CD14-positive monocyte (primary cell): Measurements from ENCODE around the gene SMIM13. TPM values are rescaled to one million over a fixed set of nuclear protein-coding genes. Genes with fewer than 3 reads are reported as not detected.

Experiments
- DNase-seq, 3 donors: peaks; one replicate each; pipeline ENCODE4 v3.0.0-alpha.2; 2011 to 2022
- H2AFZ ChIP-seq: 2 replicates; pipeline ENCODE4 v1.6.0; 2012; ENCODE audit warnings: mild to moderate bottlenecking, low read depth, low read length, inconsistent platforms; ENCODE audit not compliant: insufficient read depth, poor library complexity, severe bottlenecking
- H3K27ac ChIP-seq, 2 donors: 1 replicate in 1 of 2; 2 replicates in 1 of 2; pipeline ENCODE4 v1.5.1; 2012 to 2013; ENCODE audit warnings: low read length in 2 of 2, control low read depth in 1 of 2, inconsistent platforms in 1 of 2, low read depth in 1 of 2, mild to moderate bottlenecking in 1 of 2
- H3K27me3 ChIP-seq, 2 donors: one replicate each; pipeline versions ENCODE4 v1.6.0 to v1.6.1; 2011 to 2013; ENCODE audit warnings: low read length in 2 of 2; ENCODE audit not compliant: control insufficient read depth in 2 of 2, insufficient read depth in 2 of 2
- H3K36me3 ChIP-seq, 2 donors: replicated peaks in 1 of 2; 1 replicate in 1 of 2; 2 replicates in 1 of 2; pipeline versions ENCODE4 v1.5.1 to v1.6.1; 2012 to 2013; ENCODE audit warnings: low read length in 2 of 2, control low read depth in 1 of 2, inconsistent platforms in 1 of 2, mild to moderate bottlenecking in 1 of 2; ENCODE audit not compliant: insufficient read depth in 2 of 2, control insufficient read depth in 1 of 2
- H3K4me1 ChIP-seq, 2 donors: 1 replicate in 1 of 2; 2 replicates in 1 of 2; pipeline versions ENCODE4 v1.5.1 to v1.6.1; 2012 to 2013; ENCODE audit warnings: low read length in 2 of 2, control low read depth in 1 of 2, inconsistent platforms in 1 of 2, mild to moderate bottlenecking in 1 of 2, moderate library complexity in 1 of 2; ENCODE audit not compliant: insufficient read depth in 2 of 2, control insufficient read depth in 1 of 2
- H3K4me2 ChIP-seq: replicated peaks from 2 replicates; pipeline ENCODE3; 2012; ENCODE audit warnings: low read length, moderate library complexity, mild to moderate bottlenecking; ENCODE audit not compliant: poor library complexity, severe bottlenecking; ENCODE audit errors: extremely low read depth
- H3K4me3 ChIP-seq, 3 experiments: fragments of 200-600 bp in 1 of 3; sonication (generic) in 1 of 3; replicated peaks in 1 of 3; 1 replicate in 2 of 3; 2 replicates in 1 of 3; pipeline ENCODE4 v1.5.1; 2011 to 2013; ENCODE audit warnings: low read length in 3 of 3, mild to moderate bottlenecking in 3 of 3, control low read depth in 2 of 3, low read depth in 2 of 3, inconsistent platforms in 1 of 3, moderate library complexity in 1 of 3
- H3K79me2 ChIP-seq: 2 replicates; pipeline ENCODE4 v1.6.0; 2012; ENCODE audit warnings: mild to moderate bottlenecking, control low read depth, inconsistent platforms, low read length, moderate library complexity; ENCODE audit not compliant: insufficient read depth
- H3K9ac ChIP-seq: 2 replicates; pipeline ENCODE4 v1.6.0; 2017; ENCODE audit warnings: low read length, mild to moderate bottlenecking; ENCODE audit not compliant: insufficient read depth, poor library complexity, severe bottlenecking
- H3K9me3 ChIP-seq, 2 donors: replicated peaks in 1 of 2; 1 replicate in 1 of 2; 2 replicates in 1 of 2; pipeline versions ENCODE4 v1.5.1 to v1.6.1; 2012 to 2013; ENCODE audit warnings: low read length in 2 of 2, control low read depth in 1 of 2; ENCODE audit not compliant: control insufficient read depth in 1 of 2, insufficient read depth in 1 of 2
- H4K20me1 ChIP-seq: 2 replicates; pipeline ENCODE4 v1.6.0; 2012; ENCODE audit warnings: mild to moderate bottlenecking, low read length, control low read depth, moderate library complexity; ENCODE audit not compliant: insufficient read depth
- H3K27ac Mint-ChIP-seq, 7 donors: one replicate each; pipeline ENCODE4 v1.8.0; 2020; ENCODE audit warnings: mild to moderate bottlenecking in 7 of 7, mixed read lengths in 7 of 7, moderate library complexity in 6 of 7, inconsistent platforms in 2 of 7
- H3K27me3 Mint-ChIP-seq, 3 donors: one replicate each; pipeline ENCODE4 v1.8.0; 2021 to 2022; ENCODE audit warnings: low read depth in 3 of 3, mild to moderate bottlenecking in 3 of 3, mixed read lengths in 3 of 3, moderate library complexity in 3 of 3, inconsistent platforms in 1 of 3
- H3K36me3 Mint-ChIP-seq, 2 donors: one replicate each; pipeline ENCODE4 v1.8.0; 2020; ENCODE audit warnings: mixed read lengths in 2 of 2, inconsistent platforms in 1 of 2, mild to moderate bottlenecking in 1 of 2
- H3K4me1 Mint-ChIP-seq: one replicate; pipeline ENCODE4 v1.8.0; 2020; ENCODE audit warnings: mild to moderate bottlenecking, mixed read lengths
- H3K4me3 Mint-ChIP-seq, 2 donors: one replicate each; pipeline ENCODE4 v1.8.0; 2020; ENCODE audit warnings: mild to moderate bottlenecking in 2 of 2, mixed read lengths in 2 of 2, moderate library complexity in 1 of 2
- H3K9me3 Mint-ChIP-seq, 7 donors: one replicate each; pipeline ENCODE4 v1.8.0; 2020 to 2022; ENCODE audit warnings: mixed read lengths in 7 of 7, mild to moderate bottlenecking in 6 of 7, moderate library complexity in 6 of 7, inconsistent platforms in 2 of 7
- WGBS: methylation state at CpG from one replicate; pipeline ENCODE4 v1.1.5; 2013; ENCODE audit warnings: missing lambda C conversion rate; ENCODE audit not compliant: insufficient coverage; 5-methylcytosine and 5-hydroxymethylcytosine counted together
- intact Hi-C, 2 donors: fragments of 100-400 bp; cut with micrococcal nuclease; formaldehyde crosslinking; loops; one replicate each; pipeline versions ENCODE4 v1.15.0 to v1.15.1; 2023
- polyA plus RNA-seq, 3 donors: library from polyadenylated mRNA; depleted of rRNA in 1 of 3; unstranded in 2 of 3; stranded (reverse) in 1 of 3; fragments of 300-500 nt in 2 of 3; fragments of >200 nt in 1 of 3; fragmentation: Illumina TruSeq in 2 of 3; gene quantifications; 1 replicate in 2 of 3; 2 replicates in 1 of 3; pipeline ENCODE4 v1.2.3, GENCODE V29; 2012 to 2021
- TF ChIP-seq, protein P1 (sequence below): fragments of 200-600 bp; IDR thresholded peaks from one replicate; pipeline ENCODE4 v1.8.0; 2022; ENCODE audit warnings: antibody characterized with exemption, mild to moderate bottlenecking

Gene SMIM13
- polyA plus RNA-seq, 3 donors = 1.4 to 3.4 (median 2.4) TPM

DNA sequence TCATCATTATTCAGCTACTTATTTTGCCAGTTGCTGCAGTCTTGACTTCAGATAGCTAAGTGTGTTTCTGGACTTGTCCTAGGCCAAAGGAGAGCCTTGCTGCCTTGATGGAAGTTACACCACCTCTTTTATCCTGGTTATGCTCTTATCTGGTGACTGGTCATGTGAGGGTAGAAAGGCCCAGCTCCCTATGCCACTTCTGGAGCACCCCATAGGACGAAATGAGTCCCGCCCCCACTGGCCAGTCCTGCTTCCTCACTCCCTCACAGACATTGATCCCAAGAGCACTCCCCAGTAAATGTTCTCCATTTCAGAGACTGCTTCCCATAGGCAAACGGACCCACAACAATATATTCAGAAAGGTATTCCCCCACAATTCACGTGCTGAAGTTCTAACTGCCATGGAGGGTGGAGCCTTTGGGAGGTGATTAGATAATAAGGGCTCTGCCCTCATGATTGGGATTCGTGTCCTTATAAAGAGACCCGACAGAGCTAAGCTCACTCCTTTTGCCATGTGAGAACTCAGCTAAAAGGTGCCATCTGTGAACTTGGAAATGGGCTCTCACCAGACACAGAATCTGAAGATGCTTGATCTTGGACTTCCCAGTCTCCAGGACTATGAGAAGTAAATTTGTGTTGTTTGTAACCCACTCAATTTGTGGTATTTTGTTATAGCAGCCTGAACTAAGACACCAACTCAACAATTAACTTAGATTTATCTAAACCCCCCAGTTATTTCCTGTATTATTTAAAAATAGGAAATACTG, 28.0 kb upstream of the SMIM13 start:
- no peak overlapping the region for H3K27ac ChIP-seq
- no peaks in the 10 kb centered on the region for H3K4me1 ChIP-seq
- WGBS = 90% methylated on average over 4 of the region's 6 CpGs
- H3K27me3 ChIP-seq = peaks cover 0 to 2% of the 10 kb centered on the region in 2 donors
- peaks cover 0 to 1% (median 0%) of the 10 kb centered on the region in 7 donors for H3K9me3 Mint-ChIP-seq
- H4K20me1 ChIP-seq = no peaks in the 10 kb centered on the region
- no peak overlapping the region for H3K4me3 Mint-ChIP-seq
- no peaks in the 10 kb centered on the region for H3K79me2 ChIP-seq
- no peaks in the 10 kb centered on the region for H3K4me1 Mint-ChIP-seq
- H2AFZ ChIP-seq = no peak overlapping the region
- H3K36me3 Mint-ChIP-seq = no peaks in the 10 kb centered on the region
- H3K4me2 ChIP-seq = no peak overlapping the region
- no peaks in the 10 kb centered on the region for H3K36me3 ChIP-seq
- no peak overlapping the region for H3K9ac ChIP-seq
- no peak overlapping the region for H3K27ac Mint-ChIP-seq
- H3K4me3 ChIP-seq = no peak overlapping the region
- peaks cover 1 to 6% (median 2%) of the 10 kb centered on the region in 3 donors for H3K27me3 Mint-ChIP-seq
- intact Hi-C loops = no loop called here
- H3K9me3 ChIP-seq = no peaks in the 10 kb centered on the region
- no peak for DNase-seq
- TF ChIP-seq, protein P1, sequence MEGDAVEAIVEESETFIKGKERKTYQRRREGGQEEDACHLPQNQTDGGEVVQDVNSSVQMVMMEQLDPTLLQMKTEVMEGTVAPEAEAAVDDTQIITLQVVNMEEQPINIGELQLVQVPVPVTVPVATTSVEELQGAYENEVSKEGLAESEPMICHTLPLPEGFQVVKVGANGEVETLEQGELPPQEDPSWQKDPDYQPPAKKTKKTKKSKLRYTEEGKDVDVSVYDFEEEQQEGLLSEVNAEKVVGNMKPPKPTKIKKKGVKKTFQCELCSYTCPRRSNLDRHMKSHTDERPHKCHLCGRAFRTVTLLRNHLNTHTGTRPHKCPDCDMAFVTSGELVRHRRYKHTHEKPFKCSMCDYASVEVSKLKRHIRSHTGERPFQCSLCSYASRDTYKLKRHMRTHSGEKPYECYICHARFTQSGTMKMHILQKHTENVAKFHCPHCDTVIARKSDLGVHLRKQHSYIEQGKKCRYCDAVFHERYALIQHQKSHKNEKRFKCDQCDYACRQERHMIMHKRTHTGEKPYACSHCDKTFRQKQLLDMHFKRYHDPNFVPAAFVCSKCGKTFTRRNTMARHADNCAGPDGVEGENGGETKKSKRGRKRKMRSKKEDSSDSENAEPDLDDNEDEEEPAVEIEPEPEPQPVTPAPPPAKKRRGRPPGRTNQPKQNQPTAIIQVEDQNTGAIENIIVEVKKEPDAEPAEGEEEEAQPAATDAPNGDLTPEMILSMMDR = no peak

DNA sequence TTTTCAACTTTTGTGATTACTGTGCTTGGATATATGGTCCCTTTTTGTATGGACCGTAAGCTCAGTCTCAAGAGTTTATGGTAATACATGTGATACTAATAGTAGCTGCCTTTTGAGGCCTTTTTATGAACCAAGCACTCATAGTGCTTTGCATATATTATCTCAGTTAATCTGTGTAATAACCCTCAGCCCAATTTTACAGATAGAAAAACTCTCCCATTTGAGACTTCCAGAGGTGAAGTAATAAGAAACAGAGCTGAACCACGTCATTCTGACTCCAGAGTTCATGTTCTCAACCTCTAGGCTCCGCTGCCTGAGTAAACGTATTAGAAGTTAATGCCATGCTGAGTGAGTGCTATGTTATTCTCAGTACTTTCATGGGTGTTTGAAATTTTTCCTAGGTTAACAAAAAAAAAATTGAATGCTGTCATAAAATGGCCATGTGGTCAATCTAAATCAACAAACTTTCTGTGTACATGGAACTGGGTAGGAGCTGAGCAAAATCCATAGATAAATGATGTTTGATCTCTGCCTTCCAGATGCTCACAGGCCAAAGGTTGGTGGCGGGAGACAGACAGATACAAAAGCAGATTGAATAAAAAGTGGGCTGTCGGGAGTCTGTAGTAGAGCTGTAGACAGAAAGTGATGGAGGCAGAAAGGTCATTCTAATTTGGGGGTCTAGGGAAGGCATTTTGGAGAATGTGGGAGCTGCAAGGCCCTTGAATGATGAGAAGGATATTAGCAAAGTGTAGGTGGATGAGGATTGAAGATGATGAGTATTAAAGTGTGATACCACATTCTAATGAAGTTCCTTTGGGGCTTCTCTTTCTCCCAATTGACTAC, 26.9 kb upstream of the SMIM13 start:
- intact Hi-C loops = no loop called here
- no peak for DNase-seq
- H3K9me3 Mint-ChIP-seq = peaks cover 0 to under 1% (median 0%) of the 10 kb centered on the region in 7 donors
- TF ChIP-seq, protein P1 = no peak
- peaks cover 0 to 2% of the 10 kb centered on the region in 2 donors for H3K27me3 ChIP-seq
- H3K36me3 Mint-ChIP-seq = no peaks in the 10 kb centered on the region
- no peak overlapping the region for H2AFZ ChIP-seq
- no peak overlapping the region for H3K9ac ChIP-seq
- no peaks in the 10 kb centered on the region for H3K4me1 ChIP-seq
- no peak overlapping the region for H3K4me3 Mint-ChIP-seq
- H3K4me1 Mint-ChIP-seq = peaks cover 1% of the 10 kb centered on the region
- H4K20me1 ChIP-seq = no peaks in the 10 kb centered on the region
- H3K4me3 ChIP-seq = no peak overlapping the region
- no peaks in the 10 kb centered on the region for H3K9me3 ChIP-seq
- H3K36me3 ChIP-seq = no peaks in the 10 kb centered on the region
- no peak overlapping the region for H3K4me2 ChIP-seq
- no peak overlapping the region for H3K27ac ChIP-seq
- no peaks in the 10 kb centered on the region for H3K79me2 ChIP-seq
- peaks cover 1 to 6% (median 2%) of the 10 kb centered on the region in 3 donors for H3K27me3 Mint-ChIP-seq
- H3K27ac Mint-ChIP-seq = no peak overlapping the region
- WGBS = 91% methylated on average over 2 of the region's 6 CpGs
